ENCODE measurements around the gene MAP1LC3A.

MAP1LC3A gene

DNA sequence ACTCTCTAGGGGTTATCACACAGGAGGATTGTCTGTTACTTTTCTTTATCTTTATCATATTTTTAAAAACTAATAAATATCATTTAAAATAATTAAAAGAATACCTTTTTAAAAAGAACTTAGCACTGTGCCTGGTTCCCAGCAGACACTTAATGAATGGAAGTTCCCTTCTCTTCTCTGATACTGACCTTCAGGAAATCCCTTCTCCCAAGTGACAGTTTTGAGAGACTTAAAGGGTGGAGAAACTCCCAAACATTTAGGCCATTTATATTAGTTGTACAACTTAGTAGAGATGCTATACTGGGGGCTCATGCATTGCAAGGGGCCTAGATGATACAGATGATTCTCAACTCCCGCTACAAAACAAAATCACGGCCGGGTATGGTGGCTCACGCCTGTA lies 18.5 kb downstream of the MAP1LC3A start:
- TF ChIP-seq, protein P1, sequence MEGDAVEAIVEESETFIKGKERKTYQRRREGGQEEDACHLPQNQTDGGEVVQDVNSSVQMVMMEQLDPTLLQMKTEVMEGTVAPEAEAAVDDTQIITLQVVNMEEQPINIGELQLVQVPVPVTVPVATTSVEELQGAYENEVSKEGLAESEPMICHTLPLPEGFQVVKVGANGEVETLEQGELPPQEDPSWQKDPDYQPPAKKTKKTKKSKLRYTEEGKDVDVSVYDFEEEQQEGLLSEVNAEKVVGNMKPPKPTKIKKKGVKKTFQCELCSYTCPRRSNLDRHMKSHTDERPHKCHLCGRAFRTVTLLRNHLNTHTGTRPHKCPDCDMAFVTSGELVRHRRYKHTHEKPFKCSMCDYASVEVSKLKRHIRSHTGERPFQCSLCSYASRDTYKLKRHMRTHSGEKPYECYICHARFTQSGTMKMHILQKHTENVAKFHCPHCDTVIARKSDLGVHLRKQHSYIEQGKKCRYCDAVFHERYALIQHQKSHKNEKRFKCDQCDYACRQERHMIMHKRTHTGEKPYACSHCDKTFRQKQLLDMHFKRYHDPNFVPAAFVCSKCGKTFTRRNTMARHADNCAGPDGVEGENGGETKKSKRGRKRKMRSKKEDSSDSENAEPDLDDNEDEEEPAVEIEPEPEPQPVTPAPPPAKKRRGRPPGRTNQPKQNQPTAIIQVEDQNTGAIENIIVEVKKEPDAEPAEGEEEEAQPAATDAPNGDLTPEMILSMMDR (IDR thresholded peaks at IDR 0.05; ENCODE audit: low read depth, low read length), result no peak
- DNase-seq (ENCODE audit: extremely low read depth, low read depth), result no peak

DNA sequence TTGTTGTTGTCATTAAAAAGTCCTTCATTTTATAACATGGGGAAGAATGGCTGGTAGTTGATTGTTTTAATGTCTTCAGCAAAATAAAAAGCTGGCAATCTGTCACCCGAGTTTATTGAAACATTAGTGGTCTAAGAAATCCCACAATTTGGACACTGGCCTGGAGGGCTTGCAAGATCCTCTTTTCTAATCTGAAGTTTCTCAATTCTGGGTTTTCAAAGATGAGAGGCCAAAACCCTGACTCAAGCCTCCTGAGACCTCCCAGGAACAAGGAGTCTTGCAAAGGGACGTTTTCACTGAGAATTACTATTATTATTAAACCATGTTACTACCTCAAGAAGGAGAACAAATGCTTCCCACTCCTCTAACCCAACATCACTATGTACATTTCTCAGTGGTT lies 19.5 kb downstream of the MAP1LC3A start:
- DNase-seq (ENCODE audit: extremely low read depth, low read depth), result no peak
- TF ChIP-seq, protein P1 (IDR thresholded peaks at IDR 0.05; ENCODE audit: low read depth, low read length), result no peak

DNA sequence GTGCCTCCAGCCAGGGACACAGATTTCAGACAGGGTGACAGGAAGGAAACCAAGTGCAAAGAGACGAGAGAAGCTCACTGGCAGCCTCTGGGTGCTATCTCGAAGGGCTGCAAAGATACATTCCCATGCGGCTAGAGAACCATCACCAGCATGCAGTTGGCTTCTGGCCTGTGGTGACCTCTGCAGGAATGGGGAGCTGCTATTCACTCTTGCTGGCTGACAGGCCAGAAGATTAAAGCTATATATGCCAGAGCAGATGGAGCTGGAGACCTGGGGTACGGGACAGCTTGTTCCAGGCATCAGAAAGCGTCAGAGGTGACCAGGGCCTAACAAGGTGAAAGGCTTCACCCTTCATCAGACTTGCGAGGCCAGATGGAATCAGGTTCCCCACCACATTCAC lies 20.0 kb downstream of the MAP1LC3A start:
- DNase-seq (ENCODE audit: extremely low read depth, low read depth), result no peak
- TF ChIP-seq, protein P1 (IDR thresholded peaks at IDR 0.05; ENCODE audit: low read depth, low read length), result no peak

DNA sequence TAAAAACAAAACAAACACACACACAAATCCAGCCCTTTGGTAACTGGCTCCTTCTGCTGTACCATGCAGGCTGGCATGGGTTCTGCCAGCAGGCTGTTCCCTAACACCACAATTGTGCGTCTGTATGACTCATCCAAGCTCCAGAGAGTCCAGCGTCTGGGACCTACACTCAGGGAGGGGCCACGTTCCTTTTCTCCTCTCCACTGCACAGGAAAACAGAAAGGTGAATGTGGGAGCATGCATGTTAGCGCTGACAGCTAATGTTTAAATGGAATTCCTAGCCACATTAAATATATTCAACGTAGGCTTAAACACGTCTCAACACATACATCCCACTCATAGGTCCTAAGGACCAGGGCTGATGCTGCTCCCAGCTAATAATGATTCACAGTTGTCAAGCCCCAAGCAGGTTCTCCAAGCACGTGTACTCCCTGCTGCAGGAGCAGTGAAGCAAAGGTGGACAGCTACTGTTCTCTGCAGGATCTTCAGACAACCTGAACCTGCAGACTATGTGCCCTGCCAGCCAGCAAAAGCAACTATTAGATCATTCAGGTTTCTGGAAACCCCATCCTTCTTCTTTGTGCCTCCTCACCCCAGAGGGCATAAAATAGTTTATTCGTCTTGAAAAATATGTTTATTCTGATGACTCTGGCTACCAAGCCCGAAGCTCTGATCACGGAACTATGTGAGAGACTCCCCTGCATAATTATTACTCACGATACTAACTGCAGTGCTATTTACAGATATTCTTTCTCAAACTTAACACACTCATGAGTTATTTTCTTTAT lies 20.9 kb downstream of the MAP1LC3A start:
- TF ChIP-seq, protein P1 (IDR thresholded peaks at IDR 0.05; ENCODE audit: low read depth, low read length), result peak; percentile 90
- peak; percentile 49 for DNase-seq (ENCODE audit: extremely low read depth, low read depth)

DNA sequence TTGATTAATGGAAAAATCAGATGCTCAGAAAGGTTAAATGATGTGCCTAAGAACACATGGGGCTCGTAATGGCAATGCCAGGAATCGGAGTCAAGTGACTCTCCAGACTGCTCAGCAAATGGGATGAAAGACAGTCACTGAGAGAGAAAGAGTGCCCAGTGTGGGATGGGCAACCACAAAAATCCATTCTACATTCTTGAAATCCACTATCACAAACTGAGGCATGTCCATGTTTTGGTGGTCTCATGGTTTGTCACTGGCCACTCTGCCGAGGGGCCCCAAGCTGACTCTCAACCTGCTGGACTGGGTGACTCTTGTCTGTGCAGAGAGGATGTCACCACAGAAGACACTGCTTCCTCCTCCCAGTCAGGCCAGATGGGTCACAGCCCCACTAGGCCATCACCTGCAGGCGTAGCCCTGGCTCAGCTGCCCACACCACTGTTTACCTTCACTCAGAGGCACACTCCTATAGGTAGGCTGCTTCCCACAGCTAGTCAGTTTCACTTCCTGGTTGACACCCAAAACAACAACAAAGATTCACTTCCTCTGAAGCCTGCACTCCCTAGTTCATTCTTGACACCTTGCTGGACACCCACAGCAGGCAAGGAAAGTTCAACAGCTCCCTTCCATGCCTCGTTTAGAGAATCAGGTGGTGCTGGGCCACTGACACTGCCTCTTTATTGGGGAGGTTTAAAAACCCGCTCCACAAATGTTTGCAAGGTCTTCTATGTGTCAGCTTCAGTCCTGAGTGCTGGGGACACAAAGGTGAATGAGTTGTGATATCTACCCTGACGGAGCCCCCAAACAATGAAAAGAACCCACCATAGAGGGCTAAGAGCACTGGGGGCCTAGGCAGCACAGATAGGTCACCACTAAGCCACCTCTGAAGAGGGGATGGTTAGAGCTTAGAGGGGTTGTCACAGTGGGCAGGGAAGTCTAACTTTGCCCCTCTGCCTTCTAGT lies 21.7 kb downstream of the MAP1LC3A start:
- TF ChIP-seq, protein P1 (IDR thresholded peaks at IDR 0.05; ENCODE audit: low read depth, low read length), result no peak
- DNase-seq (ENCODE audit: extremely low read depth, low read depth), result no peak

DNA sequence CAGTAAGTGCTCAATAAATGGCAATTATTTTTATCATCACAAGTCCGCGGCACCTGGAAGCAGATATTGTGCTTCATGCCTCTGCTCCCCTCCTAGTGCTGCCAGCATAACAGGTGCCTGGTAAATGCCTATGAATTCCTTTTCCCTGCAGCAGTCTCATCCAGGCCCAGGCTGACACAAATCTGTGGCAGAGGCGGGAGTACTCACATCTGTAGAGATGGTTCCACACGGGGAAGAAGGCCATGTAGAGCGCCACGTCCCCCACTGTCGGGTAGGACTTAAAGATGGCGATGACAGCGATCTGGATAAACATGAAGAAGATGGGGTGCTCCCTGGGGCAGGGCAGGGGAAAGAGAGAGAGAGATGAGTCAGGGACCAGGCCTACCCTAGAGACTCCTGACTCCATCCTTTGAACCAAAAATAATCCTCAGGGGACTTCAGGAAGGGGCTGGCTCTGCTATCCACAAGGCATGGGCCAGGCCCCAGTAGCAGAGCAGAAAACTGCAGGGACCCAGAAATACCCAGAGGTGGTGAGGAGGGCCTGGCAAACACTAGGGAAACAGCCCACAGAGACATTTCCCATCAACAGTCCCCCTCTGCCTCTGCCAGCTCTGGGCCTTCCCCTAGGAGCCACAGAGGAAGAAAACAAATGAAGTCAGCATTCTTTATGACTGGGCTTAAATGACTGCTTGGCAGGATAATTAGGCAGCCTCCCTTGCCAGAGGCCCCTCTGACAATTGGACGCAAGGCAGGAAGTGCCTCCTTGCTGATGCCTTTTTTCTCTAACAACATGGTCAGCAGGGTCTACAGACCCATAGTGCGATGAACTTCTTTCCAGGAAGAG lies 23.0 kb downstream of the MAP1LC3A start:
- TF ChIP-seq, protein P1 (IDR thresholded peaks at IDR 0.05; ENCODE audit: low read depth, low read length), result no peak
- DNase-seq (ENCODE audit: extremely low read depth, low read depth), result no peak

Data from AG09319 (cell line).